GM12878 (cell line): ENCODE results near the gene TSPO2. TPM values are rescaled to one million over a fixed set of nuclear protein-coding genes. Genes with fewer than 3 reads are reported as not detected.

Experiments used
- BHLHE40 ChIP-seq, 2 experiments: fragments of 450-650 bp in 1 of 2; IDR thresholded peaks; 2 replicates each; pipeline ENCODE4 v1.6.1; 2011 to 2017; ENCODE audit warnings: low read depth in 2 of 2, borderline replicate concordance in 1 of 2, improper control_type of control experiment in 1 of 2, low read length in 1 of 2, mild to moderate bottlenecking in 1 of 2
- EZH2 ChIP-seq: IDR thresholded peaks from 2 replicates; pipeline ENCODE4 v1.6.1; 2012; ENCODE audit warnings: low read depth, mild to moderate bottlenecking, control low read depth, inconsistent platforms, low read length, borderline replicate concordance; ENCODE audit not compliant: control insufficient read depth
- GATAD2B ChIP-seq: fragments of 450-650 bp; conservative IDR thresholded peaks from 2 replicates; pipeline ENCODE4 v1.6.1; 2017; ENCODE audit warnings: low read depth, mild to moderate bottlenecking, moderate library complexity
- HDAC2 ChIP-seq: fragments of 200-600 bp; sonication (generic); IDR thresholded peaks from 2 replicates; pipeline ENCODE4 v1.6.1; 2017
- HDAC6 ChIP-seq: fragments of 200-600 bp; sonication (generic); IDR thresholded peaks from one replicate; pipeline ENCODE4 v1.8.0; 2017; ENCODE audit warnings: antibody characterized with exemption; ENCODE audit not compliant: unreplicated experiment
- IKZF1 ChIP-seq: fragments of 450-650 bp; conservative IDR thresholded peaks from 2 replicates; pipeline ENCODE4 v1.6.1; 2017; ENCODE audit warnings: antibody characterized with exemption, mild to moderate bottlenecking
- KLF5 ChIP-seq: fragments of 450-650 bp; IDR thresholded peaks from 2 replicates; pipeline ENCODE4 v1.6.1; 2014; ENCODE audit warnings: mild to moderate bottlenecking; ENCODE audit not compliant: partially characterized antibody
- MEF2B ChIP-seq: fragments of 450-650 bp; IDR thresholded peaks from 2 replicates; pipeline ENCODE4 v1.6.1; 2018; ENCODE audit warnings: mild to moderate bottlenecking, moderate library complexity; ENCODE audit not compliant: partially characterized antibody, poor library complexity, severe bottlenecking
- MXI1 ChIP-seq: fragments of 150-350 bp; IDR thresholded peaks from 2 replicates; pipeline ENCODE4 v1.6.1; 2011; ENCODE audit warnings: low read depth, mild to moderate bottlenecking, inconsistent platforms, low read length, improper control_type of control experiment
- MYB ChIP-seq: fragments of 150-350 bp; IDR thresholded peaks from 2 replicates; pipeline ENCODE4 v1.6.1; 2014; ENCODE audit warnings: mild to moderate bottlenecking, low read depth, low read length, borderline replicate concordance
- NFYA ChIP-seq: IDR thresholded peaks from 2 replicates; pipeline ENCODE4 v1.6.1; 2011; ENCODE audit warnings: low read depth, mild to moderate bottlenecking, low read length, improper control_type of control experiment, borderline replicate concordance
- RUNX3 ChIP-seq: IDR thresholded peaks from 2 replicates; pipeline ENCODE4 v1.6.1; 2012; ENCODE audit warnings: low read length, inconsistent platforms
- SMAD1 ChIP-seq: fragments of 450-650 bp; IDR thresholded peaks from 2 replicates; pipeline ENCODE4 v1.6.1; 2018; ENCODE audit warnings: mild to moderate bottlenecking, low read depth; ENCODE audit not compliant: partially characterized antibody
- SRF ChIP-seq, 2 experiments: IDR thresholded peaks; 2 replicates each; pipeline ENCODE4 v1.6.1; 2011; ENCODE audit warnings: low read depth in 2 of 2, low read length in 2 of 2, mild to moderate bottlenecking in 1 of 2, moderate library complexity in 1 of 2
- ZBED1 ChIP-seq: IDR thresholded peaks from 2 replicates; pipeline ENCODE4 v1.6.1; 2016; ENCODE audit warnings: borderline replicate concordance
- ZNF207 ChIP-seq: fragments of 450-650 bp; IDR thresholded peaks from 2 replicates; pipeline ENCODE4 v1.6.1; 2014; ENCODE audit warnings: antibody characterized with exemption, mild to moderate bottlenecking, borderline replicate concordance
- ZNF384 ChIP-seq: IDR thresholded peaks from 2 replicates; pipeline ENCODE4 v1.6.1; 2012; ENCODE audit warnings: low read depth, mild to moderate bottlenecking, low read length, improper control_type of control experiment, borderline replicate concordance
- ZZZ3 ChIP-seq: IDR thresholded peaks from 2 replicates; pipeline ENCODE4 v1.6.1; 2011; ENCODE audit warnings: low read depth; ENCODE audit not compliant: control insufficient read depth, insufficient read length
- polyA plus RNA-seq, 11 experiments: library from polyadenylated mRNA; depleted of rRNA in 4 of 11; unstranded in 6 of 11; stranded (reverse) in 5 of 11; fragments of >200 nt; fragmentation: Nextera tagmentation in 4 of 11; fragmentation: Illumina TruSeq in 1 of 11; extraction: Ambion mirVana in 4 of 11; extraction: Trizol in 1 of 11; gene quantifications; 1 replicate in 1 of 11; 2 replicates in 10 of 11; pipeline versions ENCODE4 v1.2.1 to v1.2.3, GENCODE V29; 2011 to 2016; ENCODE audit warnings: inconsistent platforms in 2 of 11, missing spikeins in 2 of 11, low read depth in 1 of 11
- total RNA-seq, 4 experiments: library from RNA; depleted of rRNA in 3 of 4; stranded (reverse); fragments of >200 nt in 3 of 4; fragmentation: Illumina TruSeq in 1 of 4; extraction: Trizol in 1 of 4; gene quantifications; 2 replicates each; pipeline versions ENCODE4 v1.2.1 to v1.2.3, GENCODE V29; 2013 to 2021
- TF ChIP-seq, protein P1 (sequence below): fragments of 450-650 bp; formaldehyde crosslinking; IDR thresholded peaks from 2 replicates; pipeline ENCODE4 v1.5.0; 2022; ENCODE audit warnings: mild to moderate bottlenecking, missing genetic modification characterization
- TF ChIP-seq, protein P2 (sequence below): IDR thresholded peaks from 2 replicates; pipeline ENCODE4 v1.6.1; 2011; ENCODE audit warnings: mild to moderate bottlenecking, low read depth, low read length, moderate library complexity; ENCODE audit not compliant: insufficient replicate concordance
- TF ChIP-seq, protein P3 (sequence below): IDR thresholded peaks from 2 replicates; pipeline ENCODE4 v1.6.1; 2011; ENCODE audit warnings: borderline replicate concordance, low read depth, mild to moderate bottlenecking, moderate library complexity, mixed read lengths, low read length; ENCODE audit not compliant: insufficient read depth; ENCODE audit errors: extremely low read length
- TF ChIP-seq, protein P4 (sequence below): fragments of 450-650 bp; IDR thresholded peaks from 2 replicates; pipeline ENCODE4 v1.6.1; 2014; ENCODE audit warnings: mild to moderate bottlenecking

TSPO2 gene
- total and polyA plus RNA-seq, 10 of the 15 experiments (the other 5 are each of a cell fraction or from before 2014, with no cell fraction given), result not detected

DNA sequence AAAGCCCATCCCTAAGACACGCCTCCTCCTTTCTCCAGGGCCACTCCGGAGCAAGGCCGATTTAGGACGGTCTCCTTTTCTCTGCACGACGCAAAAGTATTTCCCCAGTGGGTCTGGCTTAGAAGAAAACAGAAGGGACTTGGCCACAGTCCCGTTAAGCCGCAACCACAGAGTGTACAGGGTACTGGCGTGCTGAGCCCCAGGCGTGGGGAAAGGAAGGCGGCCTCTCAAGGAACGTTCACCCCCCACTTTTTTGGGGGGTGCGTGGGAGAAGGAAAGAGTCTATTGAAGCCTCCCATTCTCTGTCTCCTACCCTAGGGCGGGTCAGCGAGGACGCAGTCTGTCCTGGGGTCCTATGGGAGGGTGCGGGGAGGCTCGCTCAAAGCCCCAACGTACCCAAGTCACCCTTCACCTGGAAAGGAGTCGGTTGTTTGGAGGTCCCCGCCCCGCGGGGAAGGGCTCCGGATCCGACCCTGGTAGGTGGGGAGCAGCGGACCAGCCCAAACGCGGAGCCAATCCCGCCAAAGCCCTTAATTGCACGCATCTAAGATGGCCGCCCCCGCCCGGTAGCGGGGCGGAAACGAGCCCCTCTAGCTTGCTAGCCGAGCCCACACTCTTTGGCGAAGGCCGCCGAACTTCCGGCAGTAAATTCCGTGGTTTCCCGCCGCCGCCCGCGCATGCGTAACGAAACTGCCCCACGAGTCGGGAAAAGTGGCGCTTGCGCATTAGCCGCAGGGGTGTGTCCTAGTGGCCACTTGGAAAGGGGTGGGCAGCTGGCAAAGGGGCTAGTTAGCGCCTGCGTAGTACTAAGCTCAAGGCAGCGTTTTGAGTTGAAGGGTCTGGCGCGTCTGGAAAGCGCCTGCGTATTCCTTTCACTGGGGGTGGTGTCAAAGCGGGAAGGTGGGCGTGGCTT lies 29.9 kb downstream of the TSPO2 start, which contains the start of gene OARD1 (continued):
- TF ChIP-seq MEF2B (peak; percentile 17), IKZF1 (peak; percentile 98), ZBED1 (0 out of 2 replicates have a peak, but pooled peaks have one; percentile 43), GATAD2B (no peak; the same call in 1 of the 2 replicates), BHLHE40 (IDR thresholded peaks at IDR 0.05; ENCODE audit: borderline replicate concordance in 1 of 2, low read depth in 2 of 2, low read length in 1 of 2) (peak; percentile 26 to 74; a peak in 2 of 4 replicates), HDAC2 (no peak), SMAD1 (no peak), KLF5 (peak; percentile 82), ZZZ3 (no peak), MXI1 (no peak; the same call in 1 of the 2 replicates), MYB (no peak), NFYA (no peak), SRF (IDR thresholded peaks at IDR 0.05; ENCODE audit: low read depth in 2 of 2, low read length in 2 of 2) (peak in 1 of 2 experiments; percentile 57; a peak in 3 of 4 replicates), ZNF207 (peak; percentile 77), EZH2 (no peak), ZNF384 (no peak), RUNX3 (peak; percentile 53), HDAC6 (no peak)
- TF ChIP-seq, protein P1, sequence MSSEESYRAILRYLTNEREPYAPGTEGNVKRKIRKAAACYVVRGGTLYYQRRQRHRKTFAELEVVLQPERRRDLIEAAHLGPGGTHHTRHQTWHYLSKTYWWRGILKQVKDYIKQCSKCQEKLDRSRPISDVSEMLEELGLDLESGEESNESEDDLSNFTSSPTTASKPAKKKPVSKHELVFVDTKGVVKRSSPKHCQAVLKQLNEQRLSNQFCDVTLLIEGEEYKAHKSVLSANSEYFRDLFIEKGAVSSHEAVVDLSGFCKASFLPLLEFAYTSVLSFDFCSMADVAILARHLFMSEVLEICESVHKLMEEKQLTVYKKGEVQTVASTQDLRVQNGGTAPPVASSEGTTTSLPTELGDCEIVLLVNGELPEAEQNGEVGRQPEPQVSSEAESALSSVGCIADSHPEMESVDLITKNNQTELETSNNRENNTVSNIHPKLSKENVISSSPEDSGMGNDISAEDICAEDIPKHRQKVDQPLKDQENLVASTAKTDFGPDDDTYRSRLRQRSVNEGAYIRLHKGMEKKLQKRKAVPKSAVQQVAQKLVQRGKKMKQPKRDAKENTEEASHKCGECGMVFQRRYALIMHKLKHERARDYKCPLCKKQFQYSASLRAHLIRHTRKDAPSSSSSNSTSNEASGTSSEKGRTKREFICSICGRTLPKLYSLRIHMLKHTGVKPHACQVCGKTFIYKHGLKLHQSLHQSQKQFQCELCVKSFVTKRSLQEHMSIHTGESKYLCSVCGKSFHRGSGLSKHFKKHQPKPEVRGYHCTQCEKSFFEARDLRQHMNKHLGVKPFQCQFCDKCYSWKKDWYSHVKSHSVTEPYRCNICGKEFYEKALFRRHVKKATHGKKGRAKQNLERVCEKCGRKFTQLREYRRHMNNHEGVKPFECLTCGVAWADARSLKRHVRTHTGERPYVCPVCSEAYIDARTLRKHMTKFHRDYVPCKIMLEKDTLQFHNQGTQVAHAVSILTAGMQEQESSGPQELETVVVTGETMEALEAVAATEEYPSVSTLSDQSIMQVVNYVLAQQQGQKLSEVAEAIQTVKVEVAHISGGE (CRISPR knock-in tag), result no peak
- TF ChIP-seq, protein P2, sequence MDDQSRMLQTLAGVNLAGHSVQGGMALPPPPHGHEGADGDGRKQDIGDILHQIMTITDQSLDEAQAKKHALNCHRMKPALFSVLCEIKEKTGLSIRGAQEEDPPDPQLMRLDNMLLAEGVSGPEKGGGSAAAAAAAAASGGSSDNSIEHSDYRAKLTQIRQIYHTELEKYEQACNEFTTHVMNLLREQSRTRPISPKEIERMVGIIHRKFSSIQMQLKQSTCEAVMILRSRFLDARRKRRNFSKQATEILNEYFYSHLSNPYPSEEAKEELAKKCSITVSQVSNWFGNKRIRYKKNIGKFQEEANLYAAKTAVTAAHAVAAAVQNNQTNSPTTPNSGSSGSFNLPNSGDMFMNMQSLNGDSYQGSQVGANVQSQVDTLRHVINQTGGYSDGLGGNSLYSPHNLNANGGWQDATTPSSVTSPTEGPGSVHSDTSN, result no peak
- TF ChIP-seq, protein P3, sequence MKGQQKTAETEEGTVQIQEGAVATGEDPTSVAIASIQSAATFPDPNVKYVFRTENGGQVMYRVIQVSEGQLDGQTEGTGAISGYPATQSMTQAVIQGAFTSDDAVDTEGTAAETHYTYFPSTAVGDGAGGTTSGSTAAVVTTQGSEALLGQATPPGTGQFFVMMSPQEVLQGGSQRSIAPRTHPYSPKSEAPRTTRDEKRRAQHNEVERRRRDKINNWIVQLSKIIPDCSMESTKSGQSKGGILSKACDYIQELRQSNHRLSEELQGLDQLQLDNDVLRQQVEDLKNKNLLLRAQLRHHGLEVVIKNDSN, result no peak
- TF ChIP-seq, protein P4, sequence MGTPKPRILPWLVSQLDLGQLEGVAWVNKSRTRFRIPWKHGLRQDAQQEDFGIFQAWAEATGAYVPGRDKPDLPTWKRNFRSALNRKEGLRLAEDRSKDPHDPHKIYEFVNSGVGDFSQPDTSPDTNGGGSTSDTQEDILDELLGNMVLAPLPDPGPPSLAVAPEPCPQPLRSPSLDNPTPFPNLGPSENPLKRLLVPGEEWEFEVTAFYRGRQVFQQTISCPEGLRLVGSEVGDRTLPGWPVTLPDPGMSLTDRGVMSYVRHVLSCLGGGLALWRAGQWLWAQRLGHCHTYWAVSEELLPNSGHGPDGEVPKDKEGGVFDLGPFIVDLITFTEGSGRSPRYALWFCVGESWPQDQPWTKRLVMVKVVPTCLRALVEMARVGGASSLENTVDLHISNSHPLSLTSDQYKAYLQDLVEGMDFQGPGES, result 0 out of 2 replicates have a peak, but pooled peaks have one; percentile 35
